OCI-LY1 (cell line): ENCODE measurements around the gene MIX23.

Source experiments
- CTCF ChIP-seq: fragments of 200-600 bp; sonication (generic), shearing (Covaris generic); IDR thresholded peaks from 2 replicates; pipeline ENCODE4 v1.5.1; 2017; ENCODE audit warnings: mild to moderate bottlenecking, antibody characterized with exemption, low read length, moderate library complexity, mixed read lengths
- EZH2 ChIP-seq: fragments of 200-600 bp; sonication (generic), shearing (Covaris generic); IDR thresholded peaks from 2 replicates; pipeline ENCODE4 v1.8.0; 2017; ENCODE audit warnings: borderline replicate concordance, mixed run types, mild to moderate bottlenecking, antibody characterized with exemption, low read length, moderate library complexity, mixed read lengths

GRCh38 chr3:122392868-122393844 lies 10.1 kb upstream of the MIX23 start:
- peak; percentile 79 for TF ChIP-seq CTCF
- TF ChIP-seq EZH2, result no peak
